Measurements from ENCODE around the gene LAMC3.

Gene LAMC3

DNA sequence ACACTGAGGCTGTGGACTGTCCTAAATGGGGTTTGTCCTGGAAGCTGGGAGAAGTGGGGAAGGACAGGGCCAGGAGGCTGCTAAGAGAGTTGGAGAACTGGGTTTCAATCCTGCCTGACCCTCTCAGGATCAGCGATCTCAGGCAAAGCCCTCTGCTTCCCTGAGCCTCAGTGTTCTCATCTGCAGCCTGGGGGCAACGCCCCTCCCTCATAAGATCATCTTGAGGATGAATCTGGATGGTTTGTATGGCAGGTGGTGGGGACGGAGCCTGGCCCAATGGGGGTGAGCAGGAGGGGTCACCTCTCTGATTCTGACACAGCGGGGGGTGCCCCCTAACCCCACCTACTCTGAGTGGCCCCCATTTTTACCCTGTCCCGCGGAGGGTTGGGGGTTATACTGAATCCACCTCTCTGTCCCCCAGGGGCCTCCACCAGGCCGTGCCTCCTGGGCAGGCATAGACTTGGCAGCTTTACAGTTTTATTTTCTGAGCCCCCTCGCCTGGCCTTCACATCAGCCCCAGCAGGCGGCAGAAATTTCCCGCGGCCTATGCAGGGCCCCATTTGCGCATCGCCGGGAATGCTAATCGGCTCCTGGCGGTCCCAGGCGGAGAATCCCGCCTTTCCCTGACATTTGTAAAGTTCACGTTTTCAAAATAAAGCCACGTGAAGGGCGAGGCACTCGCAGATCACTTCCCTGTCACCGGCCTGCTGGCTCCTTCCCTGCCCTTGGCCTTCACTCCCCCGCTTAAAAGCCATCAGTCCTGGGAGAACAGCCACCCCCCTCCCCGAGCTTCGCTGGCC is 17.8 kb upstream of the LAMC3 start:
- CTCF ChIA-PET = no interaction called here
- H3K9me3 ChIP-seq (ENCODE audit: control extremely low read depth in 1 of 5, control insufficient read depth in 4 of 5, insufficient read depth in 2 of 5, low read depth in 1 of 5, low read length in 4 of 5) = no peaks in the 10 kb centered on the region
- peaks cover 0 to 3% (median 0%) of the 10 kb centered on the region in 5 experiments for H3K27me3 ChIP-seq (replicated peaks in 2 of 5; ENCODE audit: control insufficient read depth in 4 of 5, insufficient read depth in 5 of 5, low read length in 4 of 5)
- H3K36me3 ChIP-seq (ENCODE audit: control insufficient read depth in 4 of 4, insufficient read depth in 4 of 4, low read length in 3 of 4) = no peaks in the 10 kb centered on the region
- no peak overlapping the region for H3K4me3 ChIP-seq (ENCODE audit: control insufficient read depth in 1 of 7, extremely low read depth in 1 of 7, insufficient read depth in 4 of 7, low read depth in 2 of 7, low read length in 6 of 7)
- 92% methylated on average over 22 of the region's 26 CpGs for WGBS (ENCODE audit: insufficient coverage)
- H3K27ac ChIP-seq (ENCODE audit: insufficient read depth in 1 of 2, low read depth in 1 of 2, low read length in 2 of 2, poor library complexity in 1 of 2, severe bottlenecking in 2 of 2) = no peak overlapping the region
- no peak for DNase-seq
- peaks cover 0 to 36% (median 15%) of the 10 kb centered on the region in 4 experiments for H3K4me1 ChIP-seq (ENCODE audit: control extremely low read depth in 1 of 4, control insufficient read depth in 4 of 4, insufficient read depth in 4 of 4, low read length in 3 of 4)
- POLR2A ChIA-PET = no interaction called here

DNA sequence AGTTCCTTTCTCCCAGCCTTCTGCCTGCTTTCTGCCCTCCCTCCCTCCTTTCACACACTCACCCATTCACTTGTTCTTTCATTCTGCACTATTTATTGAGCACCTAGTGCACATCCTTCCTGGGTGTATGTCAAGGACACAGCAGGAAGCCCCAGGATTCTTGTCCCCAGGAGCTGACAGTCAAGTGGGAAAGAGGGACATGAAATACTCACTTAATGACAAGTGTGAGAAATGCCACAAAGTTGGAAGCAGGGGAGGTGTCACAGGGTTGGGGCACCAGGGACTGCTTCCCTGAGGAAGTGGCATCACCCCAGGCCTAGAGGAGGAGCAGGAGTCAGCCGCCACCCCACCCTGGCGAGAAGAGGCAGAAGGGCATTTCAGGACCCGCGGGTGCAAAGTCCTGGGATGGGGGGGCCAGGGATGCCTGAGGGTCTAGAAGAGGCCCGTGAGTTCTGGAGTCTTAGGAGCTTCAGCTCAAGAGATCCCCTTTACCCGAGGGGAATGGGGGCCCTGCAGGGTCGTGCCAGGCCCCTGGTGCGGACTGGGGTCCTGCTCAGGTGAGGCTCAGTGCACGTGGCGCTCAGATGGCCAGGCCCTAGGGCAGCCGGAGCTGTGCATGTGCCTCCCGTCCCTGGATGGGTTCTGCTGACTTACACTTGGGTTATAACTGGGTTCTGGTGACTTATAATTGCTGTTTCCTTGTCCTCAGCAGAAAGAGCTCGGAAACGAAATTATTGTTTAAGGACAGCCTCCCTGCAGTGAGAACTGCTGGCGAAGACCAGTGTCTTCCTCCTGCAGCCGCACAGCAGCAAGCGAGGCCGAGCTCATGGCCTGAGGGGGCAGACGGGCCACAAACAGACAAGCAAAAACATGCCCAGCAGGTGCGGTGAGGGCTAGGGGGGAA is 16.9 kb upstream of the LAMC3 start:
- ChIA-PET CTCF (interaction anchor here (0.7 kb wide), 1 partner anchor 55 kb away, joined by 3 read pairs; no protein-coding TSS in a partner anchor), POLR2A (no interaction called here)
- no peak for DNase-seq
- no peaks in the 10 kb centered on the region for H3K9me3 ChIP-seq (ENCODE audit: control extremely low read depth in 1 of 5, control insufficient read depth in 4 of 5, insufficient read depth in 2 of 5, low read depth in 1 of 5, low read length in 4 of 5)
- no peak overlapping the region for H3K27ac ChIP-seq (ENCODE audit: insufficient read depth in 1 of 2, low read depth in 1 of 2, low read length in 2 of 2, poor library complexity in 1 of 2, severe bottlenecking in 2 of 2)
- WGBS (ENCODE audit: insufficient coverage) = 94% methylated on average over 19 of the region's 20 CpGs
- H3K27me3 ChIP-seq (replicated peaks in 2 of 5; ENCODE audit: control insufficient read depth in 4 of 5, insufficient read depth in 5 of 5, low read length in 4 of 5) = peaks cover 0 to under 1% (median 0%) of the 10 kb centered on the region in 5 experiments
- no peaks in the 10 kb centered on the region for H3K36me3 ChIP-seq (ENCODE audit: control insufficient read depth in 4 of 4, insufficient read depth in 4 of 4, low read length in 3 of 4)
- no peak overlapping the region for H3K4me3 ChIP-seq (ENCODE audit: control insufficient read depth in 1 of 7, extremely low read depth in 1 of 7, insufficient read depth in 4 of 7, low read depth in 2 of 7, low read length in 6 of 7)
- H3K4me1 ChIP-seq (ENCODE audit: control extremely low read depth in 1 of 4, control insufficient read depth in 4 of 4, insufficient read depth in 4 of 4, low read length in 3 of 4) = peaks cover 0 to 36% (median 15%) of the 10 kb centered on the region in 4 experiments

GRCh38 chr9:130992682-130993032 is 16.3 kb upstream of the LAMC3 start:
- Histone ChIP-seq H3K36me3 (ENCODE audit: control insufficient read depth in 4 of 4, insufficient read depth in 4 of 4, low read length in 3 of 4) (no peaks in the 10 kb centered on the region), H3K9me3 (ENCODE audit: control extremely low read depth in 1 of 5, control insufficient read depth in 4 of 5, insufficient read depth in 2 of 5, low read depth in 1 of 5, low read length in 4 of 5) (no peaks in the 10 kb centered on the region), H3K27me3 (replicated peaks in 2 of 5; ENCODE audit: control insufficient read depth in 4 of 5, insufficient read depth in 5 of 5, low read length in 4 of 5) (no peaks in the 10 kb centered on the region), H3K4me1 (ENCODE audit: control extremely low read depth in 1 of 4, control insufficient read depth in 4 of 4, insufficient read depth in 4 of 4, low read length in 3 of 4) (peaks cover 0 to 36% (median 15%) of the 10 kb centered on the region in 4 experiments), H3K4me3 (ENCODE audit: control insufficient read depth in 1 of 7, extremely low read depth in 1 of 7, insufficient read depth in 4 of 7, low read depth in 2 of 7, low read length in 6 of 7) (no peak overlapping the region), H3K27ac (ENCODE audit: insufficient read depth in 1 of 2, low read depth in 1 of 2, low read length in 2 of 2, poor library complexity in 1 of 2, severe bottlenecking in 2 of 2) (no peak overlapping the region)
- CTCF ChIA-PET = interaction anchor here (0.7 to 1.2 kb wide), 2 partner anchors 54 to 123 kb away, joined by 3 to 4 read pairs; no protein-coding TSS in a partner anchor
- WGBS (ENCODE audit: insufficient coverage) = 100% methylated on average over 4 of the region's 10 CpGs
- no peak for DNase-seq
- POLR2A ChIA-PET = no interaction called here

DNA sequence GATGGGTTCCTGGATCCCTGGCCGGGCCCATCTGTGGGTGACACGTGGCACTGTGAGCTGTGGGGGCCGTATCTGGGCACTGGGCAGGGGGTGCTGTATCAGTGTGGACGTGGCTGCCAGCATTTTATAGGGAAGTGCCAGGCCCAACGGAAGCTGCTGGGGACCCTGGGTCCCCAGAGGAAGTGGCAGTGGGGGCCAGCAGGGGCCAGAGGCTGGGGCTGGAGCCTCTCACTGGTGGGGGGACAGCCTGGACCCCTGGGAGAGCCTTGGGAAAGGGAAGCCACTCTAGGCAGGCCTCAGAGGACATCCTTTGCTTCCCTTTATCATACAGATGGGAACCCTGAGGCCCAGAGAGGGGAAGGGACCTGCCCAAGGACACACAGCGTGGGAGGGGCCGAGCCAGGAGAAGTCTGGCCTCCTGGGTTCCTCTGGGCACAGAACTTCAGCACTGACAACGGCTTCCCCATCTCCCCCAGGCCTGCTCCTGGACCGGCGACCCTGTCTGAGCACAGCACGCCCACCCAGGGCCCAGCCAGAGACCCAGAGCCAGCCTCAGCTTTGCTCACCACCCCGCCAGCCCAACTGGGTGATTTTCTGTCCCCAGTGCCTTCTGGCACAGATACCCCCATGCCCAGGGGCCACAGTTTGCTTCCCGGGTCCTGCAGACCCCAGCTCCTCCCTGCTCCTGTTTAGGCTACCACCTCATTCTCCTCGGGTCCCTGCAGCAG is 15.5 kb upstream of the LAMC3 start:
- Histone ChIP-seq H3K27me3 (replicated peaks in 2 of 5; ENCODE audit: control insufficient read depth in 4 of 5, insufficient read depth in 5 of 5, low read length in 4 of 5) (peaks cover 0 to 1% (median 0%) of the 10 kb centered on the region in 5 experiments), H3K4me3 (ENCODE audit: control insufficient read depth in 1 of 7, extremely low read depth in 1 of 7, insufficient read depth in 4 of 7, low read depth in 2 of 7, low read length in 6 of 7) (no peak overlapping the region), H3K36me3 (ENCODE audit: control insufficient read depth in 4 of 4, insufficient read depth in 4 of 4, low read length in 3 of 4) (no peaks in the 10 kb centered on the region), H3K4me1 (ENCODE audit: control extremely low read depth in 1 of 4, control insufficient read depth in 4 of 4, insufficient read depth in 4 of 4, low read length in 3 of 4) (peaks cover 0 to 36% (median 15%) of the 10 kb centered on the region in 4 experiments), H3K27ac (ENCODE audit: insufficient read depth in 1 of 2, low read depth in 1 of 2, low read length in 2 of 2, poor library complexity in 1 of 2, severe bottlenecking in 2 of 2) (no peak overlapping the region), H3K9me3 (ENCODE audit: control extremely low read depth in 1 of 5, control insufficient read depth in 4 of 5, insufficient read depth in 2 of 5, low read depth in 1 of 5, low read length in 4 of 5) (no peaks in the 10 kb centered on the region)
- 62% methylated on average over 14 of the region's 14 CpGs for WGBS (ENCODE audit: insufficient coverage)
- DNase-seq = peak in 1 of 3 donors; percentile 29
- ChIA-PET POLR2A (no interaction called here), CTCF (interaction anchor here (1.0 to 1.2 kb wide), 2 partner anchors 124 to 227 kb away, joined by 3 to 4 read pairs; no protein-coding TSS in a partner anchor)

GRCh38 chr9:130994135-130995085 is 14.6 kb upstream of the LAMC3 start:
- Histone ChIP-seq H3K4me3 (ENCODE audit: control insufficient read depth in 1 of 7, extremely low read depth in 1 of 7, insufficient read depth in 4 of 7, low read depth in 2 of 7, low read length in 6 of 7) (no peak overlapping the region), H3K4me1 (ENCODE audit: control extremely low read depth in 1 of 4, control insufficient read depth in 4 of 4, insufficient read depth in 4 of 4, low read length in 3 of 4) (peaks cover 0 to 36% (median 15%) of the 10 kb centered on the region in 4 experiments), H3K27me3 (replicated peaks in 2 of 5; ENCODE audit: control insufficient read depth in 4 of 5, insufficient read depth in 5 of 5, low read length in 4 of 5) (peaks cover 0 to 10% (median 0%) of the 10 kb centered on the region in 5 experiments), H3K36me3 (ENCODE audit: control insufficient read depth in 4 of 4, insufficient read depth in 4 of 4, low read length in 3 of 4) (no peaks in the 10 kb centered on the region), H3K27ac (ENCODE audit: insufficient read depth in 1 of 2, low read depth in 1 of 2, low read length in 2 of 2, poor library complexity in 1 of 2, severe bottlenecking in 2 of 2) (no peak overlapping the region), H3K9me3 (ENCODE audit: control extremely low read depth in 1 of 5, control insufficient read depth in 4 of 5, insufficient read depth in 2 of 5, low read depth in 1 of 5, low read length in 4 of 5) (no peaks in the 10 kb centered on the region)
- CTCF ChIA-PET = interaction anchor here (0.7 to 1.0 kb wide), 2 partner anchors 49 to 228 kb away, joined by 3 read pairs; no protein-coding TSS in a partner anchor
- no peak for DNase-seq
- POLR2A ChIA-PET = no interaction called here
- WGBS (ENCODE audit: insufficient coverage) = 90% methylated on average over 6 of the region's 6 CpGs

All from common myeloid progenitor, CD34-positive (primary cell).